Testis (tissue), 3 donors: ENCODE data around the gene TAB3. TPM values are rescaled to one million over a fixed set of nuclear protein-coding genes. Genes with fewer than 3 reads are reported as not detected.
A peak's percentile ranks its signal among the peaks of the same experiment; 100 is the strongest.

ENCODE experiments used
- DNase-seq: peaks from one replicate; pipeline ENCODE4 v3.0.0-alpha.2; 2019
- H3K27ac ChIP-seq, 2 donors: fragments of 200-600 bp; sonication (generic); one replicate each; pipeline ENCODE4 v1.5.1; 2019
- H3K27me3 ChIP-seq: fragments of 200-600 bp; sonication (generic); one replicate; pipeline ENCODE4 v1.5.1; 2019
- H3K36me3 ChIP-seq: fragments of 200-600 bp; sonication (generic); one replicate; pipeline ENCODE4 v1.5.1; 2017; ENCODE audit warnings: low read depth; ENCODE audit errors: missing control alignments
- H3K4me1 ChIP-seq: fragments of 200-600 bp; sonication (generic); one replicate; pipeline ENCODE4 v1.5.1; 2019
- H3K4me3 ChIP-seq, 2 donors: fragments of 200-600 bp; sonication (generic); one replicate each; pipeline ENCODE4 v1.5.1; 2017 to 2019
- H3K9me3 ChIP-seq: fragments of 200-600 bp; sonication (generic); one replicate; pipeline ENCODE4 v1.5.1; 2017
- CTCF ChIP-seq, 3 experiments: fragments of 450-650 bp in 2 of 3; fragments of 200-600 bp in 1 of 3; sonication (generic) in 1 of 3; IDR thresholded peaks; one replicate each; pipeline ENCODE4 v1.5.1; 2016 to 2019; ENCODE audit warnings: antibody characterized with exemption in 3 of 3, mild to moderate bottlenecking in 2 of 3, moderate library complexity in 1 of 3
- POLR2A ChIP-seq: fragments of 450-650 bp; IDR thresholded peaks from one replicate; pipeline ENCODE4 v1.6.1; 2017; ENCODE audit warnings: antibody characterized with exemption, mild to moderate bottlenecking, moderate library complexity
- WGBS, 2 donors: methylation state at CpG; one replicate each; pipeline ENCODE4 v1.1.5; 2018; 5-methylcytosine and 5-hydroxymethylcytosine counted together
- intact Hi-C: fragments of 100-400 bp; cut with DNase I; formaldehyde crosslinking; loops from one replicate; pipeline ENCODE4 v1.15.1; 2023; ENCODE audit warnings: low total_unique reads
- polyA plus RNA-seq: library from polyadenylated mRNA; stranded (reverse); fragments of 350-450 nt; fragmentation: Illumina TruSeq; extraction: RNeasy Lipid Tissue Mini Kit (QIAGEN cat#74804); gene quantifications from one replicate; pipeline ENCODE4 v1.2.3, GENCODE V29; 2014; ENCODE audit warnings: low read depth, low replicate concordance; ENCODE audit not compliant: insufficient read depth
- total RNA-seq, 2 donors: library from RNA; depleted of rRNA; stranded (reverse); fragments of >200 nt; gene quantifications; one replicate each; pipeline ENCODE4 v1.2.3, GENCODE V29; 2016

TAB3 gene
- total and polyA plus RNA-seq, 3 donors from 2014 or later = 33.0 to 181 (median 166) TPM

GRCh38 chrX:30883138-30883537, 5.9 kb downstream of the TAB3 start:
- no peaks in the 10 kb centered on the region for H3K36me3 ChIP-seq
- no peaks in the 10 kb centered on the region for H3K4me1 ChIP-seq
- DNase-seq = no peak
- H3K27me3 ChIP-seq = no peaks in the 10 kb centered on the region
- no peak for TF ChIP-seq POLR2A
- TF ChIP-seq CTCF (IDR thresholded peaks at IDR 0.05) = no peak
- intact Hi-C loops = no loop called here
- H3K9me3 ChIP-seq = no peaks in the 10 kb centered on the region
- peak overlapping the region; percentile 68 to 69 for H3K27ac ChIP-seq
- H3K4me3 ChIP-seq = no peak overlapping the region
- 44 to 52% methylated on average over 2 of the region's 2 CpGs for WGBS, 2 donors

GRCh38 chrX:30881797-30882196, 7.3 kb downstream of the TAB3 start:
- no peaks in the 10 kb centered on the region for H3K36me3 ChIP-seq
- intact Hi-C loops = no loop called here
- H3K27ac ChIP-seq = peak overlapping the region in 1 of 2 donors; percentile 36
- no peaks in the 10 kb centered on the region for H3K27me3 ChIP-seq
- 60 to 75% methylated on average over 1 of the region's 1 CpG for WGBS, 2 donors
- no peak overlapping the region for H3K4me3 ChIP-seq
- TF ChIP-seq CTCF (IDR thresholded peaks at IDR 0.05) (no peak), POLR2A (no peak)
- no peaks in the 10 kb centered on the region for H3K4me1 ChIP-seq
- no peaks in the 10 kb centered on the region for H3K9me3 ChIP-seq
- no peak for DNase-seq

GRCh38 chrX:30881390-30881789, 7.7 kb downstream of the TAB3 start:
- DNase-seq = no peak
- Histone ChIP-seq H3K4me1 (no peaks in the 10 kb centered on the region), H3K4me3 (no peak overlapping the region), H3K9me3 (no peaks in the 10 kb centered on the region), H3K27me3 (no peaks in the 10 kb centered on the region), H3K27ac (peak overlapping the region in 1 of 2 donors; percentile 36), H3K36me3 (no peaks in the 10 kb centered on the region)
- 22 to 39% methylated on average over 1 of the region's 1 CpG for WGBS, 2 donors
- TF ChIP-seq CTCF (IDR thresholded peaks at IDR 0.05) (no peak), POLR2A (no peak)
- intact Hi-C loops = no loop called here

GRCh38 chrX:30880058-30880457, 9.0 kb downstream of the TAB3 start:
- H3K27ac ChIP-seq = peak overlapping the region in 1 of 2 donors; percentile 56
- no peak overlapping the region for H3K4me3 ChIP-seq
- 44% methylated on average over 3 of the region's 3 CpGs for WGBS, 2 donors
- intact Hi-C loops = no loop called here
- H3K27me3 ChIP-seq = no peaks in the 10 kb centered on the region
- no peak for DNase-seq
- H3K4me1 ChIP-seq = no peaks in the 10 kb centered on the region
- TF ChIP-seq CTCF (IDR thresholded peaks at IDR 0.05) (no peak), POLR2A (no peak)
- H3K9me3 ChIP-seq = no peaks in the 10 kb centered on the region
- no peaks in the 10 kb centered on the region for H3K36me3 ChIP-seq

- H3K27ac ChIP-seq = peak overlapping the region; percentile 24 to 69
- H3K4me1 ChIP-seq = no peaks in the 10 kb centered on the region
- no peak for DNase-seq
- TF ChIP-seq POLR2A = no peak
- TF ChIP-seq CTCF (IDR thresholded peaks at IDR 0.05) = no peak
- H3K4me3 ChIP-seq = no peak overlapping the region
- WGBS, 2 donors = 14 to 33% methylated on average over 6 of the region's 6 CpGs
- intact Hi-C loops = no loop called here
- H3K36me3 ChIP-seq = no peaks in the 10 kb centered on the region
- H3K9me3 ChIP-seq = no peaks in the 10 kb centered on the region
- no peaks in the 10 kb centered on the region for H3K27me3 ChIP-seq
Measured at GRCh38 chrX:30876367-30876766, 12.7 kb downstream of the TAB3 start.
